ENCODE measurements around the gene SLC4A4. TPM values are rescaled to one million over a fixed set of nuclear protein-coding genes. Genes with fewer than 3 reads are reported as not detected.

SLC4A4 gene
- total and polyA plus RNA-seq, 12 donors: 0.24 to 1.5 (median 0.59) TPM

GRCh38 chr4:71468116-71468710, 129.4 kb downstream of the SLC4A4 start:
- Histone ChIP-seq H3K4me1 (replicated peaks in 1 of 2) (no peaks in the 10 kb centered on the region), H3K27me3 (no peaks in the 10 kb centered on the region), H3K27ac (no peak overlapping the region), H3K9me3 (replicated peaks in 1 of 3) (peaks cover 0 to 5% (median 0%) of the 10 kb centered on the region in 3 donors), H3K36me3 (replicated peaks in 1 of 2) (no peaks in the 10 kb centered on the region), H3K4me3 (no peak overlapping the region)
- no peak for TF ChIP-seq CTCF (IDR thresholded peaks at IDR 0.05)
- TF ChIP-seq POLR2A (IDR thresholded peaks at IDR 0.05): no peak
- WGBS, 4 donors: 74 to 89% (median 79%) methylated on average over 2 of the region's 2 CpGs
- intact Hi-C loops (cut with DNase I): no loop called here
- no peak for DNase-seq

DNA sequence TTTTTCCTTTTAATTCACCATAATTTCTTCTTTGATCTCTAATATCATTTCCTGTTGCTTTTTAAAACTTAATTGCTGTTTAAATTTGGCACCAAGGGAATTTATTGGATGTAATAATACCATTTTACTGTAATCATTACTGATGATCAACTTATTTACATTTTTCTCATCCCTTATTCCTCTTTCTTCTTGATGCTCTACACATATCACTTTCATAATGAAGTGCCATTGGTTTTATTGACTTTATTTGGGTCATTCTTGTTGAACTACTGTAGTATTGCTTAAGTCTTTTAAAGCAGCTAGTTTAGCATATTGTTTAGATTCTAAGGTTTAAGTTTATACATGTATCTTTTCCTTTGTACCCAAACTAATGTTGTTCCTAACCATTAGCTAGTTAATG, 130.7 kb downstream of the SLC4A4 start:
- H3K27ac ChIP-seq: no peak overlapping the region
- no peaks in the 10 kb centered on the region for H3K36me3 ChIP-seq (replicated peaks in 1 of 2)
- intact Hi-C loops (cut with DNase I): no loop called here
- no peaks in the 10 kb centered on the region for H3K4me1 ChIP-seq (replicated peaks in 1 of 2)
- H3K27me3 ChIP-seq: no peaks in the 10 kb centered on the region
- no peak overlapping the region for H3K4me3 ChIP-seq
- no peak for TF ChIP-seq POLR2A (IDR thresholded peaks at IDR 0.05)
- TF ChIP-seq CTCF (IDR thresholded peaks at IDR 0.05): no peak
- DNase-seq: no peak
- peaks cover 0 to 5% (median 0%) of the 10 kb centered on the region in 3 donors for H3K9me3 ChIP-seq (replicated peaks in 1 of 3)

DNA sequence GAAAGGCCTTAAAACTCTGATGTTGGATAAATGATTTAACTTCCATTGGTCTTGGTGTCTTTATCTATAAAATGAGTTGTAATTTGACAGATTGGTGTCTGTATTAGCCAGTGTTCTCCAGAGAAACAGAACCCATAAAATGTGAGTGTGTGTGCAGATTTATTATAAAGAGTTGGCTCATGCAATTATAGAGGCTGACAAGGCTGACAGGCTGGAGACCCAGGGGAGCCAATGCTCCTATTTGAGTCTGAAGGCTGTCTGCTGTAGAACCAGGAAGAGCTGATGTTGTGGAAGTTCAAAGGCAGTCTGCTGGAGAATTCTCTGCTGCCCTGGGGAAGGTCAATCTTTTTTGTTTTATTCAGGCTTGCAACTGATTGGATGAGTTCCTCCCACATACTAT, 131.7 kb downstream of the SLC4A4 start:
- no peak for TF ChIP-seq POLR2A (IDR thresholded peaks at IDR 0.05)
- TF ChIP-seq CTCF (IDR thresholded peaks at IDR 0.05): no peak
- H3K4me3 ChIP-seq: no peak overlapping the region
- no peaks in the 10 kb centered on the region for H3K36me3 ChIP-seq (replicated peaks in 1 of 2)
- intact Hi-C loops (cut with DNase I): no loop called here
- H3K9me3 ChIP-seq (replicated peaks in 1 of 3): peaks cover 0 to 5% (median 0%) of the 10 kb centered on the region in 3 donors
- no peaks in the 10 kb centered on the region for H3K27me3 ChIP-seq
- no peaks in the 10 kb centered on the region for H3K4me1 ChIP-seq (replicated peaks in 1 of 2)
- DNase-seq: no peak
- H3K27ac ChIP-seq: no peak overlapping the region

- DNase-seq: no peak
- 95 to 100% (median 97%) methylated on average over 2 of the region's 2 CpGs for WGBS, 4 donors
- H3K9me3 ChIP-seq (replicated peaks in 1 of 3): peaks cover 0 to 5% (median 0%) of the 10 kb centered on the region in 3 donors
- no peak overlapping the region for H3K27ac ChIP-seq
- no peaks in the 10 kb centered on the region for H3K4me1 ChIP-seq (replicated peaks in 1 of 2)
- intact Hi-C loops (cut with DNase I): no loop called here
- no peaks in the 10 kb centered on the region for H3K27me3 ChIP-seq
- H3K36me3 ChIP-seq (replicated peaks in 1 of 2): no peaks in the 10 kb centered on the region
- no peak overlapping the region for H3K4me3 ChIP-seq
- TF ChIP-seq POLR2A (IDR thresholded peaks at IDR 0.05): no peak
- no peak for TF ChIP-seq CTCF (IDR thresholded peaks at IDR 0.05)
Measured at GRCh38 chr4:71472946-71473345, 134.1 kb downstream of the SLC4A4 start.
